Testis (tissue), 2 donors: ENCODE data around the gene GRIN1.

Experiments
- POLR2A ChIP-seq: fragments of 450-650 bp; IDR thresholded peaks from one replicate; pipeline ENCODE4 v1.6.1; 2017; ENCODE audit warnings: antibody characterized with exemption, mild to moderate bottlenecking, moderate library complexity
- TF ChIP-seq, protein P1 (sequence below), 3 experiments: fragments of 450-650 bp in 2 of 3; fragments of 200-600 bp in 1 of 3; sonication (generic) in 1 of 3; IDR thresholded peaks; one replicate each; pipeline ENCODE4 v1.5.1; 2016 to 2019; ENCODE audit warnings: antibody characterized with exemption in 3 of 3, mild to moderate bottlenecking in 2 of 3, moderate library complexity in 1 of 3

DNA sequence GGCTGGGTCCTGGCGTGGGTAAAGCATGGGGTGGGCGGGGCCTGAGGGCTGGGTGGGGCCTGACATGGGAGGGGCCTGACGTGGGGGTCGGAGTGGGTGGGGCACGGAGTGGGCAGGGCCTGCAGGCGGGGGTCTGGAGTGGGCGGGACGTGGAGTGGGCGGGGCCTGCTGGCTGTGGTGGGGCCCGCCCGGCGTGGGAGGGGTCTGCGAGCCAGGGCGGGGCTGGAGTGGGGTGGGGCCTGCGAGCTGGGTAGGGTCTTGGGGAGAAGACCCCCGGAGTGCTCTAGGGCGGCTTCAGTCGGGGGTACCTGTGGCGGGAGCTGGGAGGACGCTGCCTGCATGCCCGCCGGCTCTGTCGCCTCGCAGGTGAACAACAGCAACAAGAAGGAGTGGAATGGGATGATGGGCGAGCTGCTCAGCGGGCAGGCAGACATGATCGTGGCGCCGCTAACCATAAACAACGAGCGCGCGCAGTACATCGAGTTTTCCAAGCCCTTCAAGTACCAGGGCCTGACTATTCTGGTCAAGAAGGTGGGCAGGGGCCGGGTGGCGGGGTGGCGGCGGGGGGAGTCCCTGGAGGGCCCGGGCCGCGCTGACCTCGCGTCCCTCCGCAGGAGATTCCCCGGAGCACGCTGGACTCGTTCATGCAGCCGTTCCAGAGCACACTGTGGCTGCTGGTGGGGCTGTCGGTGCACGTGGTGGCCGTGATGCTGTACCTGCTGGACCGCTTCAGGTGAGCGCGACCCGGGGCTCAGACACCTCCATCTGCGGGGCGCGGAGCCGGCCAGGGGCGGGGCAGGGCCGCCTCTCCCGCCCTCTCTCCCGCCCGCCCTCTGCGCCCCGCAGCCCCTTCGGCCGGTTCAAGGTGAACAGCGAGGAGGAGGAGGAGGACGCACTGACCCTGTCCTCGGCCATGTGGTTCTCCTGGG is 22.9 kb downstream of the GRIN1 start:
- TF ChIP-seq POLR2A: no peak
- TF ChIP-seq, protein P1, sequence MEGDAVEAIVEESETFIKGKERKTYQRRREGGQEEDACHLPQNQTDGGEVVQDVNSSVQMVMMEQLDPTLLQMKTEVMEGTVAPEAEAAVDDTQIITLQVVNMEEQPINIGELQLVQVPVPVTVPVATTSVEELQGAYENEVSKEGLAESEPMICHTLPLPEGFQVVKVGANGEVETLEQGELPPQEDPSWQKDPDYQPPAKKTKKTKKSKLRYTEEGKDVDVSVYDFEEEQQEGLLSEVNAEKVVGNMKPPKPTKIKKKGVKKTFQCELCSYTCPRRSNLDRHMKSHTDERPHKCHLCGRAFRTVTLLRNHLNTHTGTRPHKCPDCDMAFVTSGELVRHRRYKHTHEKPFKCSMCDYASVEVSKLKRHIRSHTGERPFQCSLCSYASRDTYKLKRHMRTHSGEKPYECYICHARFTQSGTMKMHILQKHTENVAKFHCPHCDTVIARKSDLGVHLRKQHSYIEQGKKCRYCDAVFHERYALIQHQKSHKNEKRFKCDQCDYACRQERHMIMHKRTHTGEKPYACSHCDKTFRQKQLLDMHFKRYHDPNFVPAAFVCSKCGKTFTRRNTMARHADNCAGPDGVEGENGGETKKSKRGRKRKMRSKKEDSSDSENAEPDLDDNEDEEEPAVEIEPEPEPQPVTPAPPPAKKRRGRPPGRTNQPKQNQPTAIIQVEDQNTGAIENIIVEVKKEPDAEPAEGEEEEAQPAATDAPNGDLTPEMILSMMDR (IDR thresholded peaks at IDR 0.05): no peak
